Measurements from ENCODE around the gene PRKG2.

GRCh38 chr4:81149976-81150375 lies 65.0 kb downstream of the PRKG2 start:
- TF ChIP-seq, protein P1, sequence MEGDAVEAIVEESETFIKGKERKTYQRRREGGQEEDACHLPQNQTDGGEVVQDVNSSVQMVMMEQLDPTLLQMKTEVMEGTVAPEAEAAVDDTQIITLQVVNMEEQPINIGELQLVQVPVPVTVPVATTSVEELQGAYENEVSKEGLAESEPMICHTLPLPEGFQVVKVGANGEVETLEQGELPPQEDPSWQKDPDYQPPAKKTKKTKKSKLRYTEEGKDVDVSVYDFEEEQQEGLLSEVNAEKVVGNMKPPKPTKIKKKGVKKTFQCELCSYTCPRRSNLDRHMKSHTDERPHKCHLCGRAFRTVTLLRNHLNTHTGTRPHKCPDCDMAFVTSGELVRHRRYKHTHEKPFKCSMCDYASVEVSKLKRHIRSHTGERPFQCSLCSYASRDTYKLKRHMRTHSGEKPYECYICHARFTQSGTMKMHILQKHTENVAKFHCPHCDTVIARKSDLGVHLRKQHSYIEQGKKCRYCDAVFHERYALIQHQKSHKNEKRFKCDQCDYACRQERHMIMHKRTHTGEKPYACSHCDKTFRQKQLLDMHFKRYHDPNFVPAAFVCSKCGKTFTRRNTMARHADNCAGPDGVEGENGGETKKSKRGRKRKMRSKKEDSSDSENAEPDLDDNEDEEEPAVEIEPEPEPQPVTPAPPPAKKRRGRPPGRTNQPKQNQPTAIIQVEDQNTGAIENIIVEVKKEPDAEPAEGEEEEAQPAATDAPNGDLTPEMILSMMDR (IDR thresholded peaks at IDR 0.05), result no peak
- no peak for TF ChIP-seq POLR2A (IDR thresholded peaks at IDR 0.05)
